Measurements from ENCODE around the gene EIF4EBP2. TPM values are rescaled to one million over a fixed set of nuclear protein-coding genes. Genes with fewer than 3 reads are reported as not detected.

Gene EIF4EBP2
- total RNA-seq, 6 experiments from 2014 or later = 21.0 to 80.8 (median 56.7) TPM

- ATAC-seq (no peak), DNase-seq (no peak)
- H3K4me3 ChIP-seq = no peak overlapping the region
- no peaks in the 10 kb centered on the region for H3K27me3 ChIP-seq
- no peaks in the 10 kb centered on the region for H3K36me3 ChIP-seq
- TF ChIP-seq CTCF (IDR thresholded peaks at IDR 0.05) (no peak), POLR2A (IDR thresholded peaks at IDR 0.05) (no peak)
- H3K4me1 ChIP-seq = peaks cover 0 to 11% (median 5%) of the 10 kb centered on the region in 4 donors
- no peak overlapping the region for H3K27ac ChIP-seq
- intact Hi-C loops (cut with DNase I) = loop anchor here (5.0 to 10.0 kb wide), 2 partner anchors 141 to 148 kb away; no protein-coding TSS in a partner anchor
- H3K9me3 ChIP-seq = no peaks in the 10 kb centered on the region
- WGBS (ENCODE audit: insufficient coverage, low coverage, low lambda C conversion rate, missing lambda C conversion rate) = 67% methylated on average over 1 of the region's 1 CpG
Observed at GRCh38 chr10:70363292-70363691, 40.7 kb upstream of the EIF4EBP2 start.

- intact Hi-C loops (cut with DNase I) = loop anchor here (5.0 to 10.0 kb wide), 2 partner anchors 142 to 149 kb away; no protein-coding TSS in a partner anchor
- peaks cover 0 to 15% (median 5%) of the 10 kb centered on the region in 4 donors for H3K4me1 ChIP-seq
- TF ChIP-seq POLR2A (IDR thresholded peaks at IDR 0.05) (no peak), CTCF (IDR thresholded peaks at IDR 0.05) (peak; percentile 91 to 96 (median 94))
- WGBS (ENCODE audit: insufficient coverage, low coverage, low lambda C conversion rate, missing lambda C conversion rate) = 28% methylated on average over 6 of the region's 15 CpGs
- DNase-seq = peak; percentile 89 to 92 (median 90)
- no peaks in the 10 kb centered on the region for H3K9me3 ChIP-seq
- H3K27ac ChIP-seq = peak overlapping the region in 2 of 3 donors; percentile 11 to 22
- no peak overlapping the region for H3K4me3 ChIP-seq
- no peaks in the 10 kb centered on the region for H3K27me3 ChIP-seq
- no peaks in the 10 kb centered on the region for H3K36me3 ChIP-seq
- peak; percentile 95 to 97 (median 97) for ATAC-seq
Observed at GRCh38 chr10:70363971-70364771, 39.8 kb upstream of the EIF4EBP2 start.

- WGBS (ENCODE audit: insufficient coverage, low coverage, low lambda C conversion rate, missing lambda C conversion rate) = 40% methylated on average over 2 of the region's 2 CpGs
- H3K27ac ChIP-seq = no peak overlapping the region
- H3K4me1 ChIP-seq = peaks cover 0 to 20% (median 5%) of the 10 kb centered on the region in 4 donors
- intact Hi-C loops (cut with DNase I) = loop anchor here (5.0 to 10.0 kb wide), 2 partner anchors 142 to 150 kb away; no protein-coding TSS in a partner anchor
- H3K4me3 ChIP-seq = no peak overlapping the region
- H3K36me3 ChIP-seq = no peaks in the 10 kb centered on the region
- ATAC-seq (peak in 1 of 4 donors; percentile 2), DNase-seq (no peak)
- TF ChIP-seq POLR2A (IDR thresholded peaks at IDR 0.05) (no peak), CTCF (IDR thresholded peaks at IDR 0.05) (no peak)
- no peaks in the 10 kb centered on the region for H3K27me3 ChIP-seq
- H3K9me3 ChIP-seq = no peaks in the 10 kb centered on the region
Observed at GRCh38 chr10:70364772-70365091, 39.2 kb upstream of the EIF4EBP2 start.

GRCh38 chr10:70367195-70367796 lies 36.6 kb upstream of the EIF4EBP2 start:
- H3K27ac ChIP-seq = no peak overlapping the region
- no peaks in the 10 kb centered on the region for H3K9me3 ChIP-seq
- DNase-seq = no peak
- no peak for ATAC-seq
- H3K27me3 ChIP-seq = no peaks in the 10 kb centered on the region
- no peak for TF ChIP-seq POLR2A (IDR thresholded peaks at IDR 0.05)
- TF ChIP-seq CTCF (IDR thresholded peaks at IDR 0.05) = no peak
- intact Hi-C loops (cut with DNase I) = loop anchor here in 1 of 2 donors (10.0 kb wide), 1 partner anchor 152 kb away; no protein-coding TSS in a partner anchor
- 85% methylated on average over 8 of the region's 8 CpGs for WGBS (ENCODE audit: insufficient coverage, low coverage, low lambda C conversion rate, missing lambda C conversion rate)
- H3K4me1 ChIP-seq = peaks cover 0 to 29% (median 5%) of the 10 kb centered on the region in 4 donors
- H3K36me3 ChIP-seq = no peaks in the 10 kb centered on the region
- H3K4me3 ChIP-seq = no peak overlapping the region

Data from right lobe of liver (tissue), 6 donors.